Cardiac muscle cell (in vitro differentiated cells and primary cell): Measurements from ENCODE around the gene COL18A1. TPM values are rescaled to one million over a fixed set of nuclear protein-coding genes. Genes with fewer than 3 reads are reported as not detected.

Experiments used
- DNase-seq, 2 donors: peaks; one replicate each; pipeline versions ENCODE4 v3.0.0 to v3.0.0-alpha.2; 2010 to 2017; ENCODE audit warnings: low read depth in 1 of 2, low spot score in 1 of 2
- H3K27ac ChIP-seq: fragments of 200-600 bp; sonication (generic); 2 replicates; pipeline ENCODE4 v1.5.1; 2016
- H3K27me3 ChIP-seq: fragments of 200-600 bp; sonication (generic); 2 replicates; pipeline ENCODE4 v1.6.0; 2016; ENCODE audit warnings: control low read depth
- H3K36me3 ChIP-seq: fragments of 200-600 bp; sonication (generic); 2 replicates; pipeline ENCODE4 v1.5.1; 2016; ENCODE audit warnings: control low read depth
- H3K4me1 ChIP-seq: fragments of 200-600 bp; sonication (generic); 2 replicates; pipeline ENCODE4 v1.8.1; 2017; ENCODE audit warnings: low read depth, mild to moderate bottlenecking, mixed run types
- H3K4me3 ChIP-seq: fragments of 200-600 bp; sonication (generic); 2 replicates; pipeline ENCODE4 v1.5.1; 2016; ENCODE audit warnings: mild to moderate bottlenecking
- H3K9me3 ChIP-seq: fragments of 200-600 bp; sonication (generic); 2 replicates; pipeline ENCODE4 v1.5.1; 2017; ENCODE audit warnings: low read depth, mild to moderate bottlenecking, control low read depth
- CTCF ChIP-seq: IDR thresholded peaks from 2 replicates; pipeline ENCODE4 v1.5.1; 2012; ENCODE audit warnings: low read depth, mild to moderate bottlenecking, low read length
- polyA plus RNA-seq: library from polyadenylated mRNA; unstranded; fragments of >200 nt; fragmentation: Nextera tagmentation; extraction: Ambion mirVana; gene quantifications from 2 replicates; pipeline ENCODE4 v1.2.1, GENCODE V29; 2016
- total RNA-seq: library from RNA; depleted of rRNA; stranded (reverse); fragments of >200 nt; gene quantifications from 2 replicates; pipeline ENCODE4 v1.2.3, GENCODE V29; 2016

COL18A1 gene
- total and polyA plus RNA-seq, 2 experiments from 2014 or later: 407 to 1,182 TPM

- Histone ChIP-seq H3K27me3 (no peaks in the 10 kb centered on the region), H3K4me3 (no peak overlapping the region), H3K36me3 (no peaks in the 10 kb centered on the region), H3K27ac (no peak overlapping the region), H3K4me1 (peaks cover 11% of the 10 kb centered on the region), H3K9me3 (no peaks in the 10 kb centered on the region)
- TF ChIP-seq CTCF: no peak
- DNase-seq: no peak
These were observed 135.6 kb downstream of the COL18A1 start for GRCh38 chr21:45540601-45540970.

GRCh38 chr21:45541221-45542039 lies 136.5 kb downstream of the COL18A1 start:
- Histone ChIP-seq H3K27ac (no peak overlapping the region), H3K27me3 (no peaks in the 10 kb centered on the region), H3K9me3 (no peaks in the 10 kb centered on the region), H3K4me3 (peak overlapping the region; percentile 96), H3K36me3 (no peaks in the 10 kb centered on the region), H3K4me1 (peaks cover 11% of the 10 kb centered on the region)
- peak; percentile 39 to 71 for DNase-seq
- TF ChIP-seq CTCF: no peak

- no peaks in the 10 kb centered on the region for H3K27me3 ChIP-seq
- H3K4me3 ChIP-seq: peak within 1 kb of the TSS; percentile 96
- peak; percentile 19 for TF ChIP-seq CTCF
- H3K36me3 ChIP-seq: no peaks in the 10 kb centered on the region
- peak; percentile 69 to 79 for DNase-seq
- H3K9me3 ChIP-seq: no peaks in the 10 kb centered on the region
- peaks cover 11% of the 10 kb centered on the region for H3K4me1 ChIP-seq
- peak within 1 kb of the TSS; percentile 58 for H3K27ac ChIP-seq
These were observed 137.3 kb downstream of the COL18A1 start, which contains the start of gene SLC19A1 for GRCh38 chr21:45542242-45542666. SLC19A1 (minus strand) TSS chr21:45542440; CDS start chr21:45537959, 4,481 bp downstream.

DNA sequence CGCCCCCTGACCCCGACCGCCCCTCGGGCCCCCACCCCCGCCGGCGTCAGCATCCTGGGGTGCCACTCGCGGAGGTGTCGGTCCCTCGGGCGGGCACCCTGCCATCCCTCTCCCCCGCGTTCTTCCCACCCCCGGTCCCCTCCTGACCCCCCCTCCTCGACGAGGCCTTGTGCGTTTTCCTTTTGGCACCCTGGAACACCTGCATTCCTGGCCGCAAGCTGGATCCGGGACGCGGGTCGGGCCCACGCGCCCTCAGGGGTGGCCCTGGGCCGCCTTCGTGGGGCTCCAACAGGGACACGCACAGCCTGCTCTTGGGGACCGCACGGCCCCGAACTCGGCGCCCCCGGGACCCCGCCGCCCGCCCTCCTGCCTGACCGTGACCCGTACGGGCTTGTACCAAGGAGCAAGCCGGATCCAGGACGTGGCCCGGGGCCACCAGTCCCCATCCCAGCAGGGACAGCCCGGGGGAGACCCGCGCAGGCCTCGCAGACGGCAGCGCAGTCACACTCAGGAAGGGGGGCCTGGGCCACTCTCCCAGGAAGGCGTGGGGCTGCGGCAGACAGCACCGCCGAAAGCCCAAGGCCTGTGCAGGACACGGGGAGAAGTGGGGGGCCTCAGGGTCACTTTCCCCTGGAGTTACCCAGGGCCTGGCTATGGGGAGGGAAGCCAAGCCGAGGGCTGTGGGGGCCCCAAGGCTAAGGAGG lies 137.9 kb downstream of the COL18A1 start:
- Histone ChIP-seq H3K27me3 (no peaks in the 10 kb centered on the region), H3K9me3 (no peaks in the 10 kb centered on the region), H3K27ac (no peak overlapping the region), H3K4me3 (peak overlapping the region; percentile 96), H3K4me1 (peaks cover 11% of the 10 kb centered on the region), H3K36me3 (no peaks in the 10 kb centered on the region)
- no peak for DNase-seq
- TF ChIP-seq CTCF: no peak

- TF ChIP-seq CTCF: no peak
- peak overlapping the region; percentile 58 for H3K27ac ChIP-seq
- no peak overlapping the region for H3K4me3 ChIP-seq
- H3K27me3 ChIP-seq: no peaks in the 10 kb centered on the region
- no peak for DNase-seq
- H3K9me3 ChIP-seq: no peaks in the 10 kb centered on the region
- H3K4me1 ChIP-seq: peaks cover 11% of the 10 kb centered on the region
- no peaks in the 10 kb centered on the region for H3K36me3 ChIP-seq
These were observed 138.4 kb downstream of the COL18A1 start for GRCh38 chr21:45543371-45543709.
